Measurements from ENCODE around the gene ADGRV1. TPM values are rescaled to one million over a fixed set of nuclear protein-coding genes. Genes with fewer than 3 reads are reported as not detected.

Gene ADGRV1
- total RNA-seq, 4 donors from 2014 or later: 2.5 to 7.5 (median 4.5) TPM

DNA sequence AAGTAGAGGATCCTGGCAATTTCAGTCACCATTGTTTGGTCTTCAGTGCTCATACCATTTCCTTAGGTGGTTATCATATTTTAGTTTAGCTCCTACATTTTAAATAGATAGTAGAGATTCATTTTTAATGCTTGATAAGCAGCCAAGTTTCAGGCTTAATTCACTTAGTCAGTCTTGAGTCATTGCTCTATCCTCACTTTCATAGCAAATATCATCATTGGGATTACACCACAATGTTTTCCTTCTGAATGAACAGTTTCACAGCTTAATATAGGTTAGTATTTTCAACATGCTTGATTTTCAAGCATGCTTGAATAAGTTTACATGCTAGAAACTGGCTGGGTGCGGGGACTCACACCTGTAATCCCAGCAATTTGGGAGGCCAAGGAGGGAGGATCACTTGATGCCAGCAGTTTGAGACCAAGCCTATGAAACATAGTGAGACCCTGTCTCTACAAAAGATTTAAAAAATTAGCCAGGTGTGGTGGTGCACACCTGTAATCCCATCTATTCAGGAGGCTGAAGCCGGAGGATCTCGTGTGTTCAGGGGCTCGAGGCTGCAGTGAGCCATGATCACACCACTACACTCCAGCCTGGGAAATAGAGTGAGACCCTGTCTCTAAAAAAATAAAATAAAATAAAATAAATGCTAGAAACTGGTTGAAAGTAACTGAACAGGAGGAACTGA is 339.9 kb downstream of the ADGRV1 start:
- TF ChIP-seq POLR2AphosphoS5 (IDR thresholded peaks at IDR 0.05) (no peak), EP300 (IDR thresholded peaks at IDR 0.05) (no peak), POLR2A (IDR thresholded peaks at IDR 0.05) (no peak)
- TF ChIP-seq, protein P1, sequence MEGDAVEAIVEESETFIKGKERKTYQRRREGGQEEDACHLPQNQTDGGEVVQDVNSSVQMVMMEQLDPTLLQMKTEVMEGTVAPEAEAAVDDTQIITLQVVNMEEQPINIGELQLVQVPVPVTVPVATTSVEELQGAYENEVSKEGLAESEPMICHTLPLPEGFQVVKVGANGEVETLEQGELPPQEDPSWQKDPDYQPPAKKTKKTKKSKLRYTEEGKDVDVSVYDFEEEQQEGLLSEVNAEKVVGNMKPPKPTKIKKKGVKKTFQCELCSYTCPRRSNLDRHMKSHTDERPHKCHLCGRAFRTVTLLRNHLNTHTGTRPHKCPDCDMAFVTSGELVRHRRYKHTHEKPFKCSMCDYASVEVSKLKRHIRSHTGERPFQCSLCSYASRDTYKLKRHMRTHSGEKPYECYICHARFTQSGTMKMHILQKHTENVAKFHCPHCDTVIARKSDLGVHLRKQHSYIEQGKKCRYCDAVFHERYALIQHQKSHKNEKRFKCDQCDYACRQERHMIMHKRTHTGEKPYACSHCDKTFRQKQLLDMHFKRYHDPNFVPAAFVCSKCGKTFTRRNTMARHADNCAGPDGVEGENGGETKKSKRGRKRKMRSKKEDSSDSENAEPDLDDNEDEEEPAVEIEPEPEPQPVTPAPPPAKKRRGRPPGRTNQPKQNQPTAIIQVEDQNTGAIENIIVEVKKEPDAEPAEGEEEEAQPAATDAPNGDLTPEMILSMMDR (IDR thresholded peaks at IDR 0.05): no peak
- DNase-seq (ENCODE audit: low spot score in 2 of 2): no peak
- no peaks in the 10 kb centered on the region for H3K27me3 ChIP-seq
- no peak overlapping the region for H3K27ac ChIP-seq
- WGBS: 90% methylated on average over 4 of the region's 4 CpGs
- no peaks in the 10 kb centered on the region for H3K9me3 ChIP-seq
- H3K4me3 ChIP-seq: no peak overlapping the region
- peaks cover 9% of the 10 kb centered on the region for H3K4me1 ChIP-seq
- H3K36me3 ChIP-seq: no peaks in the 10 kb centered on the region

DNA sequence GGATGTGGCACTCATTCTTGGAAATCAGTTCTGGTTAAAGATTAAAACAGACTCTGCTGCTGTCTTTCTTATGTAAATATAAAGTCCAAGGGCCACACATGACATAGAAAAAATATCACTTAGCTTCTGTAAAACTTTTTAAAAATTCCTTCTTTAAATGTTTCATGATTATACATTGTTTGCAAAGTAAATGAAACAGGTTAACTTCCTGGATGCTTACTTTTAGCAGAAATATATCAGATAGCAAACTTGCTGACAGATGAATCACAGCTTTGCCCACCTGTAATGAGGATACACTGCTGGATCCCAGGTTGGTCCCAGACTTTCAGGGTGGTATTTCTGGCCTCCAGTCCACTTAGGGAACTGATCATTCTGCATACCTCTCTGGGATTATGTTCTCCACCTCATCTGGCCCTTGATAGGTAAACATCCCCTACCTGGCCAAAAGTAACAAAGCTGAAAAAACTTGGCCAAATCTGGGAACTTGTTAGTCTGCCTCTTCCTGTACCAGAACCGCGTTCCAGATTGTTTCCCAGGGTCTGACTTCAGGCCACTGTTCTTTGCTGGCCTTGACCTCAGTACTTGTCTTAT is 340.5 kb downstream of the ADGRV1 start:
- 83% methylated on average over 2 of the region's 2 CpGs for WGBS
- Histone ChIP-seq H3K36me3 (no peaks in the 10 kb centered on the region), H3K4me1 (peaks cover 4% of the 10 kb centered on the region), H3K27me3 (no peaks in the 10 kb centered on the region), H3K9me3 (no peaks in the 10 kb centered on the region), H3K4me3 (no peak overlapping the region), H3K27ac (no peak overlapping the region)
- DNase-seq (ENCODE audit: low spot score in 2 of 2): no peak
- TF ChIP-seq EP300 (IDR thresholded peaks at IDR 0.05): no peak
- no peak for TF ChIP-seq POLR2AphosphoS5 (IDR thresholded peaks at IDR 0.05)
- TF ChIP-seq, protein P1 (IDR thresholded peaks at IDR 0.05): no peak
- no peak for TF ChIP-seq POLR2A (IDR thresholded peaks at IDR 0.05)

DNA sequence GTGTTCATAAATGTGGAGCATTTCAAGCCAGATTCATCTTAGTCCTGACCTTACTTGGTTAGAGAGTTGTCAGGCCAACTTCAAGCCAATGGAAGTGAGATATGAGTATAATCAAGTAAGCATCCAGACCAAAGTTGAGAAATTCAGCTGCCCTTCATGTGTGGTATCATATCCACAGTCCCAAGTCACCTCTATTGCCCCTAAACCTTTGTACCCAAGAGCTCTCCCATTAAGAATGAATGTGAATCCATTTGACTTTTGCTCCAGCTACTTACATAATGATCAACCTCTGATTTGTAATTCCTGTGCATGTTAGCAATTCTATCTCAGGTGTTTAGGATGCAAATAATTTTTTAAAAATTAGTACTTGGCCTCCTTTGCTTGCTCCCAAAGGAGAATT is 342.7 kb downstream of the ADGRV1 start:
- TF ChIP-seq POLR2A (IDR thresholded peaks at IDR 0.05) (no peak), POLR2AphosphoS5 (IDR thresholded peaks at IDR 0.05) (no peak), EP300 (IDR thresholded peaks at IDR 0.05) (no peak)
- TF ChIP-seq, protein P1 (IDR thresholded peaks at IDR 0.05): no peak
- H3K36me3 ChIP-seq: no peaks in the 10 kb centered on the region
- no peaks in the 10 kb centered on the region for H3K27me3 ChIP-seq
- peaks cover 2% of the 10 kb centered on the region for H3K4me1 ChIP-seq
- no peaks in the 10 kb centered on the region for H3K9me3 ChIP-seq
- no peak for DNase-seq (ENCODE audit: low spot score in 2 of 2)
- no peak overlapping the region for H3K4me3 ChIP-seq
- H3K27ac ChIP-seq: no peak overlapping the region

DNA sequence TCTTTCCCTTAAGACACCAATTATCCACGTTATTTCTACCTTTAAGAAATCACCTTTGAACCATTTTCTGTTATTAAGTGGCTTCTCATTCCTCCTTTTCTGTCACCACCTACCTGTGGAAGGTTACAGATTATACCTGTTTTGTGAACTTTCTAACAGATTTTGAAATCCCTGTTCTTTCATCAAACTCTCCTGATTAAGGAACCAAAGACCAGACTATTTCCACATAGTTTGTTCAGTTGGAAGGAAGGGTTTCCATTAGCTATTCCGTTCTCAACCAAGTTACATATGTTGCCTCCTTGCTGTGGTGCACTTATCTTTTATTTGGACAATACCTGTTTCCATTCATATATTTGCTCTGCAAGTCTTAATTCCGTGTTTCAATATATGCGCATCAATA is 343.6 kb downstream of the ADGRV1 start:
- H3K4me3 ChIP-seq: no peak overlapping the region
- no peaks in the 10 kb centered on the region for H3K27me3 ChIP-seq
- H3K9me3 ChIP-seq: no peaks in the 10 kb centered on the region
- peaks cover 2% of the 10 kb centered on the region for H3K4me1 ChIP-seq
- DNase-seq (ENCODE audit: low spot score in 2 of 2): no peak
- no peaks in the 10 kb centered on the region for H3K36me3 ChIP-seq
- H3K27ac ChIP-seq: no peak overlapping the region
- no peak for TF ChIP-seq EP300 (IDR thresholded peaks at IDR 0.05)
- TF ChIP-seq POLR2AphosphoS5 (IDR thresholded peaks at IDR 0.05): no peak
- TF ChIP-seq, protein P1 (IDR thresholded peaks at IDR 0.05): no peak
- TF ChIP-seq POLR2A (IDR thresholded peaks at IDR 0.05): no peak
- 87% methylated on average over 4 of the region's 4 CpGs for WGBS

DNA sequence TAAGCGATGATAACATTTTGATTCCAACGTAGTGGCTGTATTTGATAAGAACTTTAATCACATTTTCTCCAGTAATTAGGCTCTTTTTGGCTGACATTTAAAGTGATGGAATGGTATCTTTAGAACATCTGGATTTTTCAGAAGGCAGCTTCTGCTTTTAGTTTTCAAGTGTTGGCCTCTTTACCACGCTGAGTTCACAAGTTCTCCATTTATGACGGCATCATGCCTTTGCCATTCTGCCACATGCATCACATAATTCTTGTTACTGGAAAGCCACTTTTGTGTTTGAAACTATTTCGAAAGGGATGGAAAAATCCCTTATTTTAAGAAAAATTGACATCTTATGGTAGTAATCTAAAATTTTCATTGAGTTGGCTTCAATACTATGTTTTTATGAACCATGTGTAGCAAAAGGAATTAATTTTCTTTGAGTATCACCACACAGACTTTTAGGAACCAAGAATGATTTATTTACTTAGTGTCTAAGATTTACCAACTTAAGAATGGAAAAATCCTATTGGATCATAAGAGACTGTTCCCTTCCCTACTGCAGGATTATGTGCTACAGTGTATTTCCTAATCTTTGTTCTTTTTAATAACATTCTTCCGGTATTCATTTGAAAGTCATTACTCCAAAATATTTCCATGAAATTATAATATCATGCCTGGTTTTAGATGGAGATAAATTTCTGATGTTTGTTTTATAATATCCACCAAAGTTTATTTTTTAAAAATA is 344.2 kb downstream of the ADGRV1 start:
- no peak for TF ChIP-seq POLR2AphosphoS5 (IDR thresholded peaks at IDR 0.05)
- no peak for TF ChIP-seq EP300 (IDR thresholded peaks at IDR 0.05)
- no peak for TF ChIP-seq POLR2A (IDR thresholded peaks at IDR 0.05)
- TF ChIP-seq, protein P1 (IDR thresholded peaks at IDR 0.05): no peak
- H3K27ac ChIP-seq: no peak overlapping the region
- H3K36me3 ChIP-seq: no peaks in the 10 kb centered on the region
- no peak overlapping the region for H3K4me3 ChIP-seq
- peaks cover 2% of the 10 kb centered on the region for H3K4me1 ChIP-seq
- H3K9me3 ChIP-seq: no peaks in the 10 kb centered on the region
- DNase-seq (ENCODE audit: low spot score in 2 of 2): no peak
- 60% methylated on average over 6 of the region's 6 CpGs for WGBS
- no peaks in the 10 kb centered on the region for H3K27me3 ChIP-seq
